HL-60 (cell line): Measurements from ENCODE around the gene ERCC3.

Source experiments
- DNase-seq, 2 experiments: peaks; one replicate each; pipeline ENCODE4 v3.0.0-alpha.2; 2010 to 2020; ENCODE audit warnings: low read depth in 1 of 2, low spot score in 1 of 2
- H3K27ac ChIP-seq: fragments of 250-450 bp; sonication (Bioruptor Pico); replicated peaks from 2 replicates; pipeline ENCODE4 v1.5.1; 2020; ENCODE audit warnings: mild to moderate bottlenecking, moderate library complexity
- H3K27me3 ChIP-seq: fragments of 250-450 bp; sonication (Bioruptor Pico); 2 replicates; pipeline ENCODE4 v1.5.1; 2021; ENCODE audit warnings: mild to moderate bottlenecking, moderate library complexity; ENCODE audit not compliant: insufficient read depth, poor library complexity, severe bottlenecking
- H3K4me3 ChIP-seq: replicated peaks from 2 replicates; pipeline ENCODE4 v1.5.1; 2011; ENCODE audit warnings: mild to moderate bottlenecking, control low read depth, low read length; ENCODE audit not compliant: insufficient read depth
- GABPA ChIP-seq: IDR thresholded peaks from 2 replicates; pipeline ENCODE4 v1.6.1; 2012; ENCODE audit warnings: low read depth
- POLR2AphosphoS5 ChIP-seq: IDR thresholded peaks from 2 replicates; pipeline ENCODE4 v1.6.1; 2012; ENCODE audit warnings: low read depth
- SPI1 ChIP-seq: IDR thresholded peaks from 2 replicates; pipeline ENCODE4 v1.6.1; 2012; ENCODE audit warnings: low read depth, mild to moderate bottlenecking, borderline replicate concordance
- TF ChIP-seq, protein P1 (sequence below): IDR thresholded peaks from 2 replicates; pipeline ENCODE4 v1.6.1; 2012; ENCODE audit warnings: low read depth; ENCODE audit not compliant: insufficient replicate concordance
- TF ChIP-seq, protein P2 (sequence below): IDR thresholded peaks from one replicate; pipeline ENCODE4 v1.5.1; 2011; ENCODE audit warnings: low read length, control low read depth, inconsistent platforms; ENCODE audit not compliant: insufficient read depth

ERCC3 gene

DNA sequence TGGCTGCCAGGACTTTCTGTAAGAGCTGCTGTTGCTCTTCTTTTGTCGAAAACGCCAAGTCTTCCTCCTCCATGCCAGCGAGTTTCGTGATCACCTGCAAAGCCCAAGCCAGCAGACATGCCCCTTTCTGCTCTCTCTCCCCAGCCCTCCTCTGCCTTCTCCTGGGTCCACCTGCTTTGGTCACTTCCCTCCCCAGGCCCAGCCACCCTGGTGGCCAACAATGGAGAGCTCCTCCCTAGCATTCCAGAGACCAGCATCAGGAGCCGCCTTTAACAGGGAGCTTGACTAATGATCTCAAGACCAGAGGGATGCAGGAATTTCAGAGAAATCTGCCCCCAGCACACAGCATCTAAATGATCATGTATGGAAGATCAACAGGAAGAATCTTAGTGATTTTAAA lies 34.6 kb downstream of the ERCC3 start:
- H3K27ac ChIP-seq = no peak overlapping the region
- no peak overlapping the region for H3K4me3 ChIP-seq
- no peaks in the 10 kb centered on the region for H3K27me3 ChIP-seq
- TF ChIP-seq, protein P1, sequence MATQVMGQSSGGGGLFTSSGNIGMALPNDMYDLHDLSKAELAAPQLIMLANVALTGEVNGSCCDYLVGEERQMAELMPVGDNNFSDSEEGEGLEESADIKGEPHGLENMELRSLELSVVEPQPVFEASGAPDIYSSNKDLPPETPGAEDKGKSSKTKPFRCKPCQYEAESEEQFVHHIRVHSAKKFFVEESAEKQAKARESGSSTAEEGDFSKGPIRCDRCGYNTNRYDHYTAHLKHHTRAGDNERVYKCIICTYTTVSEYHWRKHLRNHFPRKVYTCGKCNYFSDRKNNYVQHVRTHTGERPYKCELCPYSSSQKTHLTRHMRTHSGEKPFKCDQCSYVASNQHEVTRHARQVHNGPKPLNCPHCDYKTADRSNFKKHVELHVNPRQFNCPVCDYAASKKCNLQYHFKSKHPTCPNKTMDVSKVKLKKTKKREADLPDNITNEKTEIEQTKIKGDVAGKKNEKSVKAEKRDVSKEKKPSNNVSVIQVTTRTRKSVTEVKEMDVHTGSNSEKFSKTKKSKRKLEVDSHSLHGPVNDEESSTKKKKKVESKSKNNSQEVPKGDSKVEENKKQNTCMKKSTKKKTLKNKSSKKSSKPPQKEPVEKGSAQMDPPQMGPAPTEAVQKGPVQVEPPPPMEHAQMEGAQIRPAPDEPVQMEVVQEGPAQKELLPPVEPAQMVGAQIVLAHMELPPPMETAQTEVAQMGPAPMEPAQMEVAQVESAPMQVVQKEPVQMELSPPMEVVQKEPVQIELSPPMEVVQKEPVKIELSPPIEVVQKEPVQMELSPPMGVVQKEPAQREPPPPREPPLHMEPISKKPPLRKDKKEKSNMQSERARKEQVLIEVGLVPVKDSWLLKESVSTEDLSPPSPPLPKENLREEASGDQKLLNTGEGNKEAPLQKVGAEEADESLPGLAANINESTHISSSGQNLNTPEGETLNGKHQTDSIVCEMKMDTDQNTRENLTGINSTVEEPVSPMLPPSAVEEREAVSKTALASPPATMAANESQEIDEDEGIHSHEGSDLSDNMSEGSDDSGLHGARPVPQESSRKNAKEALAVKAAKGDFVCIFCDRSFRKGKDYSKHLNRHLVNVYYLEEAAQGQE = no peak
- TF ChIP-seq POLR2AphosphoS5 (no peak), SPI1 (no peak), GABPA (no peak)
- TF ChIP-seq, protein P2, sequence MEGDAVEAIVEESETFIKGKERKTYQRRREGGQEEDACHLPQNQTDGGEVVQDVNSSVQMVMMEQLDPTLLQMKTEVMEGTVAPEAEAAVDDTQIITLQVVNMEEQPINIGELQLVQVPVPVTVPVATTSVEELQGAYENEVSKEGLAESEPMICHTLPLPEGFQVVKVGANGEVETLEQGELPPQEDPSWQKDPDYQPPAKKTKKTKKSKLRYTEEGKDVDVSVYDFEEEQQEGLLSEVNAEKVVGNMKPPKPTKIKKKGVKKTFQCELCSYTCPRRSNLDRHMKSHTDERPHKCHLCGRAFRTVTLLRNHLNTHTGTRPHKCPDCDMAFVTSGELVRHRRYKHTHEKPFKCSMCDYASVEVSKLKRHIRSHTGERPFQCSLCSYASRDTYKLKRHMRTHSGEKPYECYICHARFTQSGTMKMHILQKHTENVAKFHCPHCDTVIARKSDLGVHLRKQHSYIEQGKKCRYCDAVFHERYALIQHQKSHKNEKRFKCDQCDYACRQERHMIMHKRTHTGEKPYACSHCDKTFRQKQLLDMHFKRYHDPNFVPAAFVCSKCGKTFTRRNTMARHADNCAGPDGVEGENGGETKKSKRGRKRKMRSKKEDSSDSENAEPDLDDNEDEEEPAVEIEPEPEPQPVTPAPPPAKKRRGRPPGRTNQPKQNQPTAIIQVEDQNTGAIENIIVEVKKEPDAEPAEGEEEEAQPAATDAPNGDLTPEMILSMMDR = no peak
- no peak for DNase-seq

DNA sequence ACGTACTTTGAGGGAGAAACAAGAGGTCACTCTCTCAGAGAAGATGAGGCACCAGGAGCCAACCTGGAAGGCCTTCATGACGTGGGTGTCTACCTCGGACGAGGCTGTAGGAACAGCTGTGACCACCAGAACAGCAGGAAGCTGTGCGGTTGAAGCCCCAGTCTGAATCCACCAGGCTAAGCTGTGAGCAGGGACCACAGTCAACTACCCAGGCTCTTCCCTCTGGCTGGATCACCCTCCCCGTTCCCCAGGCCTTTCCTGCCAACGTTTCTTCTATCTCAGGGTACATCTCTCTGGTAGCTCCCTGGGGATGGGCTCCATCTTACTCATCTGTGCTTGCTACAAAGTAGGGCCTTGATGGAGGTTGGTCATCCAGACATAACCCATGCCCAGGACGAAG lies 37.1 kb downstream of the ERCC3 start:
- TF ChIP-seq POLR2AphosphoS5 = no peak
- TF ChIP-seq SPI1 = no peak
- TF ChIP-seq, protein P1 = no peak
- TF ChIP-seq GABPA = no peak
- TF ChIP-seq, protein P2 = no peak
- H3K27me3 ChIP-seq = no peaks in the 10 kb centered on the region
- H3K4me3 ChIP-seq = no peak overlapping the region
- H3K27ac ChIP-seq = 0 out of 2 replicates have a peak overlapping the region, but pooled peaks have one; percentile 0
- peak in 1 of 2 experiments; percentile 20 for DNase-seq

DNA sequence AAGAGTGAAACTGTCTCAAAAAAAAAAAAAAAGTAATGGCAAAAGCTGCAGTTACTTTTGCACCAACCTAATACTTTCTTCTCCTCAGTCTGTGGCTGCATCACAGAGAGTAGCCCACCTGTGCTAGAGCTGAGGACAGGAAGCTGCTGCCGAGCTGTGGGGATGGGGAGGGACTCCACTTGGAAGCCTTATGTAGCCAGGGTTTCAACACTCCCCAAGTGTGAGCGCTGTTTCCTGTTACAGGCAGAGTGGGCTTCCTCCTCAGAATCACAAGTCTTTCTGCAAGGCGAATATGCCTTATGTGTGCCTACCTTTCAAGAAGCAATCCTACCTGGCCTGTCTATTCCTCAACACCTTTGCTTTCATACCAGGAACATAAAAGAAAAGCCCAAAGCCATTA lies 37.6 kb downstream of the ERCC3 start:
- 0 out of 2 replicates have a peak overlapping the region, but pooled peaks have one; percentile 0 for H3K27ac ChIP-seq

DNA sequence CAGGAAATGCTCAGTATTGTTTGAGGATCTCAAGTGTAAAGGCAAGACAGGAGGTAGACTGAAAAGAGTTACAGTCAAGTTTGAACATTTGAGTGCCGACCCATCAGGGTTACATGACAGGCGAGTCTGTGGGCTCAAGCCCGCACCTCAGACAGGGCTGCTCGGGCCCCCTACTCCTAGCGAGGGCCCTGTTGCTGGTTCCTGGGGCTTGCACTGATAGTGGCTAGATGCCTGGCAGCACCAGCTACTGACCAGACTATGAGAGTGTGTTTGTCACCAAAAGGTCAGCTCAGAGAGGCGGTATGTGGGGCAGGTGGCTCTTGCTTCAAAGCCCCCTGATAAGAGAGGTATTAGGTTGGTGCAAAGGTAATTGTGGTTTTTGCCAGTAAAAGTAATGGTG lies 38.2 kb downstream of the ERCC3 start:
- H3K27me3 ChIP-seq = no peaks in the 10 kb centered on the region
- no peak for DNase-seq
- H3K4me3 ChIP-seq = no peak overlapping the region
- H3K27ac ChIP-seq = no peak overlapping the region
- TF ChIP-seq POLR2AphosphoS5 (no peak), SPI1 (no peak), GABPA (no peak)
- TF ChIP-seq, protein P1 = no peak
- TF ChIP-seq, protein P2 = no peak

More for the DNA sequence above, 37.6 kb downstream of the ERCC3 start:
- peak in 1 of 2 experiments; percentile 71 for DNase-seq
- Histone ChIP-seq H3K4me3 (no peak overlapping the region), H3K27me3 (no peaks in the 10 kb centered on the region)
- TF ChIP-seq GABPA (no peak), SPI1 (no peak)
